ENCODE data around the gene RPL29.

DNA sequence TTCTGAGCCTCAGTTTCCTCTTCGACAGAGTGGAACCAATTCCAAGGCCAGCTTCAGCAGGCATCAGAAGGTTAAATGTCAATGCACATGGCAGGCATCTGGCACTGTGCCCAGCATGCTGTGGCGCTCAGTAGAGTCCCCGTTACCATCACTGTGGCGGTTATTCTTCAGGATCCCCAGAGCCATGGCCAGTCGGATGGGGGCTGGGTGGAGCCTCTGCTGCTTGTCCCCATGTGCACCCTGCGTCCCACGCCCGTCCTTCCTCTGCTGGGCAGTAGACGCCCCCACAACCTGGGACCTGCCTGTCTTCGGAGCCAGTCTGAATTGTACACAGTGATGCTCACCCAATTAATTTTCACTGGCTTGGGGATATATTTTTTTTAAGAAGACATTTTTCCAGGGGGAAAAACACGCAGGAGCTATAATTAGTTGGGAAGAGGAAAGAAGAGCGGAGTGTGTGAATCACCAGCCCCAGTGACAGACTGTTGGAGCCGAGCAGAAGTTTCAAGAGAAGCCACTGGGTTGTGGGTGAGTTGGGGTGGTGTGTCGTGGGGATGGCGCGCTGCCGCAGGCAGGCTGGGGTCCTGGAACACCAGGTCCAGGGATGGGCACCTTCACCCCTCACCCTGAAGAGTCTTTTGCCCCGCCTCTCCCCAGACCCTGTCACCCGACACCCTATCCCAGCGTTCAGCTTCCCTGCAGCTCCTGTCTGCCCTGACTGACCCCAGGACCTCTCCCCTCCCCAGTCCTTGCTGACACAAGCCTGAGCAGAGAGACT, 26.8 kb upstream of the RPL29 start:
- TF ChIP-seq, protein P1, sequence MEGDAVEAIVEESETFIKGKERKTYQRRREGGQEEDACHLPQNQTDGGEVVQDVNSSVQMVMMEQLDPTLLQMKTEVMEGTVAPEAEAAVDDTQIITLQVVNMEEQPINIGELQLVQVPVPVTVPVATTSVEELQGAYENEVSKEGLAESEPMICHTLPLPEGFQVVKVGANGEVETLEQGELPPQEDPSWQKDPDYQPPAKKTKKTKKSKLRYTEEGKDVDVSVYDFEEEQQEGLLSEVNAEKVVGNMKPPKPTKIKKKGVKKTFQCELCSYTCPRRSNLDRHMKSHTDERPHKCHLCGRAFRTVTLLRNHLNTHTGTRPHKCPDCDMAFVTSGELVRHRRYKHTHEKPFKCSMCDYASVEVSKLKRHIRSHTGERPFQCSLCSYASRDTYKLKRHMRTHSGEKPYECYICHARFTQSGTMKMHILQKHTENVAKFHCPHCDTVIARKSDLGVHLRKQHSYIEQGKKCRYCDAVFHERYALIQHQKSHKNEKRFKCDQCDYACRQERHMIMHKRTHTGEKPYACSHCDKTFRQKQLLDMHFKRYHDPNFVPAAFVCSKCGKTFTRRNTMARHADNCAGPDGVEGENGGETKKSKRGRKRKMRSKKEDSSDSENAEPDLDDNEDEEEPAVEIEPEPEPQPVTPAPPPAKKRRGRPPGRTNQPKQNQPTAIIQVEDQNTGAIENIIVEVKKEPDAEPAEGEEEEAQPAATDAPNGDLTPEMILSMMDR (IDR thresholded peaks at IDR 0.05; ENCODE audit: insufficient read depth, low read depth, low read length) = no peak
- no peak for TF ChIP-seq EZH2 (IDR thresholded peaks at IDR 0.05; ENCODE audit: insufficient read depth, low read length)
